Duodenal mucosa (tissue), 2 donors: Measurements from ENCODE around the gene SYT7.

ENCODE experiments used
- H3K27ac ChIP-seq: one replicate; pipeline ENCODE4 v1.7.0; 2013; ENCODE audit warnings: low read depth, low read length
- H3K27me3 ChIP-seq, 2 donors: one replicate each; pipeline ENCODE4 v1.7.0; 2013; ENCODE audit warnings: low read length in 2 of 2, control low read depth in 1 of 2; ENCODE audit not compliant: insufficient read depth in 2 of 2, control insufficient read depth in 1 of 2
- H3K36me3 ChIP-seq, 2 donors: one replicate each; pipeline ENCODE4 v1.7.0; 2013; ENCODE audit warnings: low read length in 2 of 2, control low read depth in 1 of 2; ENCODE audit not compliant: insufficient read depth in 2 of 2, control insufficient read depth in 1 of 2
- H3K4me1 ChIP-seq, 2 donors: one replicate each; pipeline ENCODE4 v1.7.0; 2013; ENCODE audit warnings: low read length in 2 of 2, control low read depth in 1 of 2; ENCODE audit not compliant: insufficient read depth in 2 of 2, control insufficient read depth in 1 of 2
- H3K4me3 ChIP-seq, 2 donors: one replicate each; pipeline ENCODE4 v1.7.0; 2013; ENCODE audit warnings: low read length in 2 of 2, low read depth in 1 of 2
- H3K9ac ChIP-seq, 2 donors: one replicate each; pipeline ENCODE4 v1.7.0; 2013; ENCODE audit warnings: low read length in 2 of 2, low read depth in 1 of 2
- H3K9me3 ChIP-seq, 2 donors: one replicate each; pipeline ENCODE4 v1.7.0; 2013; ENCODE audit warnings: low read length in 2 of 2, control low read depth in 1 of 2; ENCODE audit not compliant: control insufficient read depth in 1 of 2

SYT7 gene

DNA sequence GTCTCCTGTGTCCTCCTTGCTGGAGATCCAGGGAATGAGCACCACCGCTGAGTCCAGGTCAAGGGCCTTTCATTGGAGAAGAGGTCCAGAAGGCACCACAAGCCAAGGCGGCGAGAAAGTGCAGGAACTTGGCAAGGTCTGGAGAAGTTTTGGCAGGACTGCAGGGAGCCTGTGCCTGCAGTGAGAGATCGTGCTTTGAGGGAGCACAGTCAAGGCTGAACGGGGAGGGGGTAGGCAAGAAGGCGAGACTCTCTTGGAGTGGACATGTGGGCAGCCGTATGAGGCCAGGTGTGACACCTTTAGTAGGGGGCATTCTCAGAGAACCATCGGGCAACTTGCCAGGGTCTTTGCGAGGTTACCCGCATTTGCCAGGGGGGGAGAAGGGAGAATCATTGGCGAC is 41.9 kb downstream of the SYT7 start:
- Histone ChIP-seq H3K4me1 (peaks cover 3 to 8% of the 10 kb centered on the region in 2 donors), H3K27me3 (peaks cover 0 to 4% of the 10 kb centered on the region in 2 donors), H3K36me3 (no peaks in the 10 kb centered on the region), H3K9ac (no peak overlapping the region), H3K27ac (no peak overlapping the region), H3K4me3 (no peak overlapping the region), H3K9me3 (no peaks in the 10 kb centered on the region)

DNA sequence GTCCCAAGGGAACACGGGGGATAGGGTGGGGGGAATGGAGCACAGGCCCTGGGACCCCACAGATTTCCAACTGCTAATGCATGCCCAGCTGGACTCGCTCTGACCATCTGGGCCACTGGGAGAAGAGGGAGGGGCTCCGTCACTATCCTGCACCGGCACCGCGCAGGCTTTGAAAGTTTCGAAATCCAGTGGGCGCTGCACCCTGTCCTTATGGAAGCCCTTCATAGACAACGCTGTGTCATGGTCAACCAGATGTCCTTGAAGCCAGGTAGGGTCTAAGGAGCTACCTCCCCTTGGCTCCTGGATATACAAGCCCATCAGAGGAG is 42.3 kb downstream of the SYT7 start:
- no peaks in the 10 kb centered on the region for H3K36me3 ChIP-seq
- H3K4me1 ChIP-seq = peaks cover 3 to 8% of the 10 kb centered on the region in 2 donors
- no peak overlapping the region for H3K4me3 ChIP-seq
- no peak overlapping the region for H3K9ac ChIP-seq
- peaks cover 0 to 4% of the 10 kb centered on the region in 2 donors for H3K27me3 ChIP-seq
- no peak overlapping the region for H3K27ac ChIP-seq
- no peaks in the 10 kb centered on the region for H3K9me3 ChIP-seq

- no peak overlapping the region for H3K9ac ChIP-seq
- no peaks in the 10 kb centered on the region for H3K36me3 ChIP-seq
- H3K9me3 ChIP-seq = no peaks in the 10 kb centered on the region
- no peak overlapping the region for H3K27ac ChIP-seq
- peaks cover 0 to 4% of the 10 kb centered on the region in 2 donors for H3K27me3 ChIP-seq
- H3K4me3 ChIP-seq = no peak overlapping the region
- H3K4me1 ChIP-seq = peaks cover 3 to 8% of the 10 kb centered on the region in 2 donors
Observed at GRCh38 chr11:61537326-61537725, 43.5 kb downstream of the SYT7 start.

GRCh38 chr11:61536676-61537270 is 44.1 kb downstream of the SYT7 start:
- no peak overlapping the region for H3K27ac ChIP-seq
- peaks cover 0 to 4% of the 10 kb centered on the region in 2 donors for H3K27me3 ChIP-seq
- no peaks in the 10 kb centered on the region for H3K9me3 ChIP-seq
- no peaks in the 10 kb centered on the region for H3K36me3 ChIP-seq
- H3K9ac ChIP-seq = no peak overlapping the region
- H3K4me1 ChIP-seq = peaks cover 3 to 8% of the 10 kb centered on the region in 2 donors
- H3K4me3 ChIP-seq = no peak overlapping the region

- H3K4me1 ChIP-seq = peaks cover 3 to 8% of the 10 kb centered on the region in 2 donors
- H3K27ac ChIP-seq = no peak overlapping the region
- no peaks in the 10 kb centered on the region for H3K9me3 ChIP-seq
- H3K9ac ChIP-seq = no peak overlapping the region
- H3K4me3 ChIP-seq = no peak overlapping the region
- no peaks in the 10 kb centered on the region for H3K36me3 ChIP-seq
- H3K27me3 ChIP-seq = peaks cover 0 to 4% of the 10 kb centered on the region in 2 donors
Observed at GRCh38 chr11:61535998-61536675, 44.7 kb downstream of the SYT7 start.

GRCh38 chr11:61534933-61535839 is 45.7 kb downstream of the SYT7 start:
- Histone ChIP-seq H3K27me3 (peaks cover 0 to 8% of the 10 kb centered on the region in 2 donors), H3K9ac (no peak overlapping the region), H3K4me1 (peaks cover 3 to 12% of the 10 kb centered on the region in 2 donors), H3K4me3 (no peak overlapping the region), H3K9me3 (no peaks in the 10 kb centered on the region), H3K36me3 (no peaks in the 10 kb centered on the region), H3K27ac (no peak overlapping the region)

DNA sequence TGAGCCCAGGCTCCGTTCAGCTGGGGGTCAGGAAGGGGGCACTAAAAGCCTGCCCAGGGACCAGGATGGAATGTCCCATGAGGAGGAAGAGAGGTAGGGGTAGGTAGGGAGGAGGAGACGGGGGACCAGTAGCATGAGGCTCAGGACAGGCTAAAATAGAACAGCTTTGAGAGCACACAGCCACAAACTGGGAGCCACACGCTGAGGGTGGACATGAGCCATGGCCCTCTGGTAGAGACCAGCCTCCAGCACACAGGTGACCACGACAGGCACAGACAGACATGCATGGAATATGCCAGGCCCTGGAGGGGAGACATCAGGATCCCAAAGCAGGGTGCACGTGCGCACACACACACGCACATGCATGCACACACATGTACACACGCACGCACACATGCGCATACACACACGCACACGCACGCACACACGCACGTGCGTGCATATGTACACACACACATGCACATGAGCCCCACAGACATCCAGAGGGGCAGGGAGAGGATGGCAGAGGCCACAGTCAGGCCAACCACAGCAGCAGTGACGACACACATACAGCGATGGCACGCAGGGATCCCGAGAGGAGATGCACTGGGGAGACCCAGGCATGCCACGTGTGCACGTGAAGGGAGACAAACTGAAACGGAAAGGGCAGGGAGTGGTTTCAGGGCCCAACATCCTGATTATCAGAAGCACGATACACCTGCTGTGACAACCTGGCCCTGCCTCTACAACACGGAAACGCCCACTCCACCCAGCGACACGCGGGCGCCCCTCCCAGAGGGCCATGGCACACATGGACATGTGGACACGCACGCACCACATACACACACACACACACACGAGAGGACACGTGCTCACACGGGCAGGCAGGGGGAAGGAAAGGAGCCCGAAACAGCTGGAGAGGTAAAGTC is 46.6 kb downstream of the SYT7 start:
- no peaks in the 10 kb centered on the region for H3K36me3 ChIP-seq
- no peaks in the 10 kb centered on the region for H3K9me3 ChIP-seq
- no peak overlapping the region for H3K27ac ChIP-seq
- peaks cover 3 to 12% of the 10 kb centered on the region in 2 donors for H3K4me1 ChIP-seq
- H3K27me3 ChIP-seq = peaks cover 0 to 9% of the 10 kb centered on the region in 2 donors
- no peak overlapping the region for H3K4me3 ChIP-seq
- no peak overlapping the region for H3K9ac ChIP-seq

DNA sequence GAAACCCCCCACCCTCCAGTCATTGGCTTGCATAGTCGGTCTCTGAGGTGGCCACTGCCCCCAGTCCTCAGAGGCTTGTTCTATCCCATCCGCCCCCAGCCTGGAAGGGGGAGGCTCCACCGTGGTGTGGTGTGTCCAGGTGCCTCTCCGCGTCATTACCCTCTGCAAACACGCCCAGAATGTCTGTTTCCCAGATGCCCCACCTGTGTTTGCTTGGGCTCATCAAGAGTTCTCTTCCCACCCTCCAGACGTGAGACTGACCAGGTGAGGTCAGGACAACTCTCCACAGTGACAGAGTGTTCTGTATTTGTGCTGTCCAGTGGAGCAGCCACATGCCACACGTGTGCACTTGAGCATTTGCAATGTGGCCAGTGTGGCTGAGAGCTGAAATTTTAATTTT is 47.5 kb downstream of the SYT7 start:
- H3K27me3 ChIP-seq = peaks cover 0 to 9% of the 10 kb centered on the region in 2 donors
- H3K9me3 ChIP-seq = no peaks in the 10 kb centered on the region
- no peak overlapping the region for H3K9ac ChIP-seq
- H3K27ac ChIP-seq = no peak overlapping the region
- H3K4me3 ChIP-seq = no peak overlapping the region
- H3K36me3 ChIP-seq = no peaks in the 10 kb centered on the region
- H3K4me1 ChIP-seq = peaks cover 3 to 12% of the 10 kb centered on the region in 2 donors

DNA sequence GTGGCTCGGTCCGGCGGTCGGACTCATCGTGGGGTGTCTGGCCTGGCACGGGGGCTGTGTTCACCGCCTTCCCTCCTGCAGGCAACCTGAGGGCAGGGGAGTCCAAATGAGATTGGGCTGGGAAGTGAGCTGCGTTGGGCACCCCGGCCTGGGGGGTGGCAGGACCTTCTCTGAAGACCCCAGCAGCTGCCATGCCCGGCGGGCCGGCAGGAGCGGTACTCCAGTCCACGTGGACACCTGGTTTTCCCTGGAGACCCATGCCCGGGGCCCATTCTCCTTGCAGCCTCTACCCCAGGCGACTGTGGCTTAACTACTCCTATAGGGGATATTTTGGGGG is 47.9 kb downstream of the SYT7 start:
- H3K9me3 ChIP-seq = no peaks in the 10 kb centered on the region
- no peak overlapping the region for H3K27ac ChIP-seq
- H3K36me3 ChIP-seq = no peaks in the 10 kb centered on the region
- H3K4me3 ChIP-seq = no peak overlapping the region
- H3K9ac ChIP-seq = no peak overlapping the region
- H3K27me3 ChIP-seq = peaks cover 0 to 9% of the 10 kb centered on the region in 2 donors
- H3K4me1 ChIP-seq = peaks cover 3 to 12% of the 10 kb centered on the region in 2 donors
